CD4-positive, alpha-beta T cell (primary cell): ENCODE results near the gene MLLT10. TPM values are rescaled to one million over a fixed set of nuclear protein-coding genes. Genes with fewer than 3 reads are reported as not detected.
A peak's percentile ranks its signal among the peaks of the same experiment; 100 is the strongest.

Experiments used
- ATAC-seq: fragments of 200-7000 bp; cut with Tn5 transposase; one replicate; pipeline ENCODE4 v1.10.0; 2022; ENCODE audit warnings: mild to moderate bottlenecking; ENCODE audit not compliant: poor library complexity
- CTCF ChIA-PET: fragments of 350-600 bp; sonication (Branson Sonifier 250); formaldehyde crosslinking; loops from one replicate; lab custom pipeline; 2021; ENCODE audit warnings: antibody characterized with exemption, inconsistent platforms; lab: Charles Lee
- POLR2A ChIA-PET: fragments of 350-600 bp; sonication (Branson Sonifier 250); formaldehyde crosslinking; loops from one replicate; lab custom pipeline; 2021; ENCODE audit warnings: antibody characterized with exemption, inconsistent platforms; lab: Charles Lee
- DNase-seq, 14 experiments: peaks; one replicate each; pipeline ENCODE4 v3.0.0-alpha.2; 2013 to 2020; ENCODE audit warnings: mixed read lengths in 2 of 14
- H3K27ac ChIP-seq, 2 donors: one replicate each; pipeline versions ENCODE4 v1.5.1 to v1.7.0; 2013; ENCODE audit warnings: low read length in 2 of 2, low read depth in 1 of 2, mild to moderate bottlenecking in 1 of 2
- H3K27me3 ChIP-seq, 2 experiments: 1 replicate in 1 of 2; 2 replicates in 1 of 2; pipeline versions ENCODE4 v1.6.1 to v1.7.0; 2013; ENCODE audit warnings: low read length in 2 of 2, control low read depth in 1 of 2, mild to moderate bottlenecking in 1 of 2, moderate library complexity in 1 of 2; ENCODE audit not compliant: insufficient read depth in 2 of 2, control insufficient read depth in 1 of 2
- H3K36me3 ChIP-seq: one replicate; pipeline ENCODE4 v1.6.1; 2013; ENCODE audit warnings: low read length, control low read depth; ENCODE audit not compliant: insufficient read depth
- H3K4me1 ChIP-seq: one replicate; pipeline ENCODE4 v1.6.1; 2013; ENCODE audit warnings: low read length, control low read depth; ENCODE audit not compliant: insufficient read depth
- H3K4me3 ChIP-seq: one replicate; pipeline ENCODE4 v1.5.1; 2013; ENCODE audit warnings: mild to moderate bottlenecking, low read length, moderate library complexity
- H3K9me3 ChIP-seq, 2 experiments: 1 replicate in 1 of 2; 2 replicates in 1 of 2; pipeline versions ENCODE4 v1.6.1 to v1.7.0; 2013; ENCODE audit warnings: low read length in 2 of 2, mild to moderate bottlenecking in 2 of 2, control low read depth in 1 of 2, moderate library complexity in 1 of 2; ENCODE audit not compliant: control insufficient read depth in 1 of 2, insufficient read depth in 1 of 2
- H3K27ac Mint-ChIP-seq: one replicate; pipeline ENCODE4 v1.8.0; 2020; ENCODE audit warnings: mixed read lengths
- H3K27me3 Mint-ChIP-seq: one replicate; pipeline ENCODE4 v1.8.0; 2021; ENCODE audit warnings: mixed read lengths
- H3K36me3 Mint-ChIP-seq: one replicate; pipeline ENCODE4 v1.8.0; 2021; ENCODE audit warnings: low read depth, mixed read lengths
- H3K4me1 Mint-ChIP-seq: one replicate; pipeline ENCODE4 v1.8.0; 2021; ENCODE audit warnings: low read depth, mixed read lengths
- H3K4me3 Mint-ChIP-seq: one replicate; pipeline ENCODE4 v1.8.0; 2020; ENCODE audit warnings: mild to moderate bottlenecking, mixed read lengths
- H3K9me3 Mint-ChIP-seq: one replicate; pipeline ENCODE4 v1.8.0; 2020; ENCODE audit warnings: mixed read lengths
- CTCF ChIP-seq: fragments of 200-600 bp; IDR thresholded peaks from one replicate; pipeline ENCODE4 v1.8.0; 2022; ENCODE audit warnings: antibody characterized with exemption, mild to moderate bottlenecking
- intact Hi-C, 2 experiments: fragments of 100-400 bp; cut with DNase I in 1 of 2; cut with micrococcal nuclease in 1 of 2; formaldehyde crosslinking; loops; one replicate each; pipeline versions ENCODE4 v1.15.1 to v1.9.0; 2023 to 2025; cut with DNase I, micrococcal nuclease
- total RNA-seq, 174 experiments: library from RNA in 2 of 174; stranded (reverse) in 2 of 174; gene quantifications; one replicate each; pipeline ENCODE4 v1.2.3 and lab custom pipeline; 2021 to 2026

The MLLT10 gene
- total RNA-seq, 2 experiments from 2014 or later, result 46.0 to 64.1 TPM

GRCh38 chr10:21603721-21604120, 69.7 kb downstream of the MLLT10 start:
- no peak overlapping the region for H3K4me3 ChIP-seq
- Mint-ChIP-seq H3K27me3 (no peaks in the 10 kb centered on the region), H3K27ac (no peak overlapping the region), H3K36me3 (peaks cover 57% of the 10 kb centered on the region), H3K9me3 (peaks cover under 1% of the 10 kb centered on the region), H3K4me3 (no peak overlapping the region), H3K4me1 (peaks cover 66% of the 10 kb centered on the region)
- H3K36me3 ChIP-seq, result no peaks in the 10 kb centered on the region
- H3K27me3 ChIP-seq, result no peaks in the 10 kb centered on the region
- no peak for TF ChIP-seq CTCF
- H3K4me1 ChIP-seq, result no peaks in the 10 kb centered on the region
- intact Hi-C loops, result no loop called here
- no peak for ATAC-seq
- no peak for DNase-seq
- ChIA-PET CTCF (no interaction called here), POLR2A (no interaction called here)
- no peaks in the 10 kb centered on the region for H3K9me3 ChIP-seq
- no peak overlapping the region for H3K27ac ChIP-seq

GRCh38 chr10:21604651-21605050, 70.6 kb downstream of the MLLT10 start:
- TF ChIP-seq CTCF, result no peak
- CTCF ChIA-PET, result no interaction called here
- Histone ChIP-seq H3K4me3 (no peak overlapping the region), H3K4me1 (no peaks in the 10 kb centered on the region), H3K27me3 (no peaks in the 10 kb centered on the region), H3K9me3 (no peaks in the 10 kb centered on the region), H3K36me3 (no peaks in the 10 kb centered on the region), H3K27ac (no peak overlapping the region)
- peaks cover 63% of the 10 kb centered on the region for H3K36me3 Mint-ChIP-seq
- peak overlapping the region; percentile 53 for H3K27ac Mint-ChIP-seq
- H3K9me3 Mint-ChIP-seq, result peaks cover 3% of the 10 kb centered on the region
- ATAC-seq, result no peak
- DNase-seq, result no peak
- POLR2A ChIA-PET, result no interaction called here
- intact Hi-C loops, result no loop called here
- no peak overlapping the region for H3K4me3 Mint-ChIP-seq
- H3K4me1 Mint-ChIP-seq, result peaks cover 69% of the 10 kb centered on the region
- no peaks in the 10 kb centered on the region for H3K27me3 Mint-ChIP-seq

- H3K4me1 Mint-ChIP-seq, result peaks cover 66% of the 10 kb centered on the region
- H3K9me3 ChIP-seq, result no peaks in the 10 kb centered on the region
- H3K4me3 ChIP-seq, result no peak overlapping the region
- H3K27ac Mint-ChIP-seq, result no peak overlapping the region
- ChIA-PET CTCF (no interaction called here), POLR2A (interaction anchor here (1.4 kb wide), 1 partner anchor 75 kb away, joined by 3 read pairs; no protein-coding TSS in a partner anchor)
- intact Hi-C loops, result no loop called here
- peaks cover 3% of the 10 kb centered on the region for H3K9me3 Mint-ChIP-seq
- no peak overlapping the region for H3K27ac ChIP-seq
- TF ChIP-seq CTCF, result no peak
- H3K4me1 ChIP-seq, result no peaks in the 10 kb centered on the region
- ATAC-seq (no peak), DNase-seq (no peak)
- no peak overlapping the region for H3K4me3 Mint-ChIP-seq
- H3K27me3 ChIP-seq, result no peaks in the 10 kb centered on the region
- H3K36me3 ChIP-seq, result peaks cover 2% of the 10 kb centered on the region
- H3K36me3 Mint-ChIP-seq, result peaks cover 75% of the 10 kb centered on the region
- H3K27me3 Mint-ChIP-seq, result no peaks in the 10 kb centered on the region
These were observed 73.9 kb downstream of the MLLT10 start for GRCh38 chr10:21607907-21608306.
